ENCODE measurements around the gene FAM114A2. TPM values are rescaled to one million over a fixed set of nuclear protein-coding genes. Genes with fewer than 3 reads are reported as not detected.

The FAM114A2 gene
- total RNA-seq, 1 donor from 2014 or later: 23.6 TPM

DNA sequence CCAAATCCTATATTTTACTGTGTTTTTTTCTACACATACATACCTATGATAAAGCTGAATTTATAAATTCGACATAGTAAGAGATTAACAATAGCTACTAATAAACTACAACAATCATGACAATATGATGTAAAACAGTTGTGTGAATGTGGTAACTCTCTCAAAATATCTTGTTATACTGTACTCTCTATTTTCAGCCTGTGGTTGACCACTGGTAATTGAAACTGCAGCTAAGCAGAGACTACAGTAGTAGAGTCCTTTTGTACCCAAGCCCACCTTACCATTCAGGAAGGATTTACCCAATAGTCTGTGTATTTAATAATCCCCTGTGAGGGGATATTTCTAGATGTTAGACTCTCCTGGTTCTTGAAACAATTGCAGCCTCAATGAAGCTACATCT is 86.7 kb downstream of the FAM114A2 start:
- no peaks in the 10 kb centered on the region for H3K9me3 Mint-ChIP-seq (ENCODE audit: low read depth)
- H3K27ac Mint-ChIP-seq: no peak overlapping the region
- no peak for DNase-seq (ENCODE audit: low spot score, unreplicated experiment)
- no peaks in the 10 kb centered on the region for H3K27me3 Mint-ChIP-seq
- TF ChIP-seq, protein P1, sequence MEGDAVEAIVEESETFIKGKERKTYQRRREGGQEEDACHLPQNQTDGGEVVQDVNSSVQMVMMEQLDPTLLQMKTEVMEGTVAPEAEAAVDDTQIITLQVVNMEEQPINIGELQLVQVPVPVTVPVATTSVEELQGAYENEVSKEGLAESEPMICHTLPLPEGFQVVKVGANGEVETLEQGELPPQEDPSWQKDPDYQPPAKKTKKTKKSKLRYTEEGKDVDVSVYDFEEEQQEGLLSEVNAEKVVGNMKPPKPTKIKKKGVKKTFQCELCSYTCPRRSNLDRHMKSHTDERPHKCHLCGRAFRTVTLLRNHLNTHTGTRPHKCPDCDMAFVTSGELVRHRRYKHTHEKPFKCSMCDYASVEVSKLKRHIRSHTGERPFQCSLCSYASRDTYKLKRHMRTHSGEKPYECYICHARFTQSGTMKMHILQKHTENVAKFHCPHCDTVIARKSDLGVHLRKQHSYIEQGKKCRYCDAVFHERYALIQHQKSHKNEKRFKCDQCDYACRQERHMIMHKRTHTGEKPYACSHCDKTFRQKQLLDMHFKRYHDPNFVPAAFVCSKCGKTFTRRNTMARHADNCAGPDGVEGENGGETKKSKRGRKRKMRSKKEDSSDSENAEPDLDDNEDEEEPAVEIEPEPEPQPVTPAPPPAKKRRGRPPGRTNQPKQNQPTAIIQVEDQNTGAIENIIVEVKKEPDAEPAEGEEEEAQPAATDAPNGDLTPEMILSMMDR (IDR thresholded peaks at IDR 0.05; ENCODE audit: unreplicated experiment): no peak
- H3K36me3 Mint-ChIP-seq (ENCODE audit: insufficient read depth): no peaks in the 10 kb centered on the region
- no peaks in the 10 kb centered on the region for H3K4me1 Mint-ChIP-seq (ENCODE audit: low read depth)
- no peak overlapping the region for H3K4me3 Mint-ChIP-seq (ENCODE audit: low read depth)

DNA sequence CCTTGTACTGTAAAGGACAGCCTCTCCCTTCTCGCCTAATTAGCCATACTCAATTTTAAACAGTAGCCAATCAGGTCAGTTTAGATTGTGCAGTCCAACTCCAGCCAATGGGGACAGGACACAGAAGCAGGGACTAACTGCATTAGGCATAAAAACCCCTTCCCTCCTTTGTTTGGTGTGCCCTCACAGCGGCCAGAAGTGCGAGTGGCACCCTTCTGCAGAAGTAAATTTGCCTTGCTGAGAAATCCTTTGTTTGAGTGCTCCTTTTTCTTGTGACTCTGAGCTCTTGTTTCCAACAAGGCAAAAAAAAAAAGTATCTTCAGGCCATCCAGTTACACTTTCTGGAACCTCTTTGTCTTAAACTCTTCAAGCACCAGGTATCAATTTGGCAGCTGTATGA is 97.4 kb downstream of the FAM114A2 start:
- TF ChIP-seq, protein P1 (IDR thresholded peaks at IDR 0.05; ENCODE audit: unreplicated experiment): no peak
- no peak for DNase-seq (ENCODE audit: low spot score, unreplicated experiment)
- peaks cover 2% of the 10 kb centered on the region for H3K36me3 Mint-ChIP-seq (ENCODE audit: insufficient read depth)
- no peaks in the 10 kb centered on the region for H3K4me1 Mint-ChIP-seq (ENCODE audit: low read depth)
- H3K9me3 Mint-ChIP-seq (ENCODE audit: low read depth): peaks cover 52% of the 10 kb centered on the region
- no peaks in the 10 kb centered on the region for H3K27me3 Mint-ChIP-seq
- H3K27ac Mint-ChIP-seq: no peak overlapping the region
- H3K4me3 Mint-ChIP-seq (ENCODE audit: low read depth): no peak overlapping the region

Other genes with a start within 250 kb of the FAM114A2 start
- gene MFAP3, start 57 bp upstream of the FAM114A2 start, total RNA-seq: 39.1 and 42.5 TPM in 2 replicates
- 20.6 and 28.9 TPM in 2 replicates for gene GALNT10, start 151.8 kb upstream of the FAM114A2 start, total RNA-seq